Type B pancreatic cell (in vitro differentiated cells): ENCODE measurements around the gene LGSN. TPM values are rescaled to one million over a fixed set of nuclear protein-coding genes. Genes with fewer than 3 reads are reported as not detected.

Experiments used
- DNase-seq: peaks from one replicate; pipeline ENCODE4 v3.0.0; 2021; ENCODE audit warnings: mixed read lengths; ENCODE audit not compliant: unreplicated experiment; ENCODE audit errors: extremely low spot score
- H3K27ac Mint-ChIP-seq: 2 replicates; pipeline ENCODE4 v1.8.0; 2021; ENCODE audit warnings: mild to moderate bottlenecking, mixed read lengths
- H3K27me3 Mint-ChIP-seq: 2 replicates; pipeline ENCODE4 v1.8.0; 2021; ENCODE audit warnings: mixed read lengths
- H3K36me3 Mint-ChIP-seq: 2 replicates; pipeline ENCODE4 v1.8.0; 2021; ENCODE audit warnings: mixed read lengths
- H3K4me1 Mint-ChIP-seq: one replicate; pipeline ENCODE4 v1.8.0; 2021; ENCODE audit warnings: mixed read lengths; ENCODE audit not compliant: unreplicated experiment
- H3K4me3 Mint-ChIP-seq: 2 replicates; pipeline ENCODE4 v1.8.0; 2021; ENCODE audit warnings: mild to moderate bottlenecking, mixed read lengths
- H3K9me3 Mint-ChIP-seq: 2 replicates; pipeline ENCODE4 v1.8.0; 2021; ENCODE audit warnings: mixed read lengths
- CTCF ChIP-seq: fragments of 200-600 bp; sonication (generic); conservative IDR thresholded peaks from 2 replicates; pipeline ENCODE4 v1.5.0; 2021; ENCODE audit warnings: antibody characterized with exemption, mild to moderate bottlenecking
- total RNA-seq: library from RNA; stranded (reverse); gene quantifications from 2 replicates; pipeline ENCODE4 v1.2.1, GENCODE V29; 2021; ENCODE audit warnings: low replicate concordance

Gene LGSN
- total RNA-seq, 1 donor from 2014 or later, result not detected

DNA sequence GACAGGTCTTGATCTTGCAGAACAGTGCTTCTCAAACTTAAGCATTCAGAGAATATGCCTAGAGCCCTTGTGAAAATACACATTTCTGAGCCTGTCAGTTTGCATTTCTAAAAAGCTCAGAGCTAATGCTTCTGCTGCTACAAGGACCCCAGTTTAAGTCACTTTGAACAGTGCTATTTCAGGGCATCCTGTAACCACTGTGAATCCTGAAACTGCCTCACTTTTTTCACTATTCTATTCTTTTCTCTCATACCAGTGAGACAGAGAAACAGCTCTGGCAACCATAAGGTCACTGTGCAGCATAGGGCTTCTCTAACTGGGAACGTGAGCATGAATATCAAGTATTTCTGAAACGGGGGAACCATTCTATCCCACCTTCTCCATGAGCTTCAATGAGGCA lies 51.2 kb downstream of the LGSN start:
- DNase-seq, result no peak
- Mint-ChIP-seq H3K27ac (no peak overlapping the region), H3K4me3 (no peak overlapping the region), H3K36me3 (no peaks in the 10 kb centered on the region), H3K4me1 (no peaks in the 10 kb centered on the region), H3K9me3 (no peaks in the 10 kb centered on the region), H3K27me3 (peaks cover 2% of the 10 kb centered on the region)
- TF ChIP-seq CTCF, result no peak

DNA sequence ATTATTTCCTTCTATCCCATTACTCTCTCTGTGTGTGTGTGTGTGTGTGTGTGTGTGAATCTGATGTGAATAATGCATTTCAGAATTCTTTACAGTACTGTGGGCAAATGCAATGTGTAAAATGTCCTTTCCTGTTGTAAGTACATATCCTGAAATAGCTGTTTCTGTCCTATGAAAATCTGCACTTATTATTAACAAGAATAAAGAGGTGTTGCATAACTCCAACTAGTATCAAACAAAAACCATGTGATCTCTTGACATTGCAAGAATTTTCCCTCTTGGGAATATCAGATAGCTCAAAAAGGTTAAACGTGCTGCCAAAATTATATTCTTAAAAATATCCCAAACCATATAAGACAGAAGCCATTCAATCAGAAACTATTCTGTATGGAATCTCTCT lies 52.0 kb downstream of the LGSN start:
- Mint-ChIP-seq H3K4me3 (no peak overlapping the region), H3K27me3 (peaks cover 2% of the 10 kb centered on the region), H3K4me1 (no peaks in the 10 kb centered on the region), H3K36me3 (no peaks in the 10 kb centered on the region), H3K9me3 (no peaks in the 10 kb centered on the region), H3K27ac (no peak overlapping the region)
- no peak for DNase-seq
- no peak for TF ChIP-seq CTCF

DNA sequence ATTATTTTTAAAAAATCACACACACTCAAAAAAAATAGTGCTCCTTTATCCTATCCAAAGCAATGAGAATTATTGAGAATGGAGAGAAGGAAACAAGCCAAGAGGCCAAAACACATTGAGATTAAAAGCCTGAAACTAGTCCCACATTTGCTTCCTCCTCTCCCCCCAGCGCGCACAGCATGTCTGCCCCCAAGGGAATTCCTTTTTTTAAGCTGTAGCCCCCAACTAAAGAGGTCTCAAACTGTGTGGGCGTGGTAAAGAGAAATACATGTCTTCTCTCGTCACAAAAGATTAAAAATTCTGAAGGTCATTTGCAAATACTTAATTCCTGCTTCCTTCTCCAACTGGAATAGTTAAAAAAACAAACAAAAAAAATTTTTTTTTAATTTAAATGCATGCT lies 52.7 kb downstream of the LGSN start:
- H3K36me3 Mint-ChIP-seq, result no peaks in the 10 kb centered on the region
- H3K9me3 Mint-ChIP-seq, result no peaks in the 10 kb centered on the region
- DNase-seq, result no peak
- no peak overlapping the region for H3K4me3 Mint-ChIP-seq
- TF ChIP-seq CTCF, result no peak
- no peak overlapping the region for H3K27ac Mint-ChIP-seq
- H3K27me3 Mint-ChIP-seq, result no peaks in the 10 kb centered on the region
- no peaks in the 10 kb centered on the region for H3K4me1 Mint-ChIP-seq

DNA sequence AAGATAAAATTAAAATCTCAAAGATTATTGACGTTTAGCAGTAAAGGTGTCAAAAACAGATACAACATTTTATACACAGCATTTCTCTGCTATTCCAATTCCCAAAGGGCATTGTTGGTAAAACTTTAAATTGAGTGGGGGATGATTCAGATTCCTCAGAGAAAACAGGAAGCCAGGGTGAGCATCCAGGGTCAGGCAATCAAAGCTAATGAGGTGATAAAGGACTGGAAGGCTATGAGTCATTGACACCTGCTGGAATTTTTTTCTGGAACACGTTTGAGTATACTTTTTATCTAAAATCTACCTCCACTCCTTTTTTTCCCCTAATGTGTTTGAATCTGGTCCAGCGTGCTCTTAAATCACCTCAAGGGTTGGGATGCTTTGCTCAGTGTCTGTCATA lies 56.3 kb downstream of the LGSN start:
- DNase-seq, result no peak
- H3K36me3 Mint-ChIP-seq, result no peaks in the 10 kb centered on the region

GRCh38 chr6:63261820-63262219 lies 58.0 kb downstream of the LGSN start:
- DNase-seq, result no peak
- Mint-ChIP-seq H3K27ac (no peak overlapping the region), H3K27me3 (no peaks in the 10 kb centered on the region), H3K4me3 (no peak overlapping the region), H3K4me1 (no peaks in the 10 kb centered on the region), H3K36me3 (no peaks in the 10 kb centered on the region), H3K9me3 (no peaks in the 10 kb centered on the region)
- TF ChIP-seq CTCF, result no peak

More for the DNA sequence above, 56.3 kb downstream of the LGSN start:
- Mint-ChIP-seq H3K27ac (no peak overlapping the region), H3K9me3 (no peaks in the 10 kb centered on the region), H3K4me3 (no peak overlapping the region), H3K27me3 (no peaks in the 10 kb centered on the region), H3K4me1 (no peaks in the 10 kb centered on the region)
- TF ChIP-seq CTCF, result no peak

DNA sequence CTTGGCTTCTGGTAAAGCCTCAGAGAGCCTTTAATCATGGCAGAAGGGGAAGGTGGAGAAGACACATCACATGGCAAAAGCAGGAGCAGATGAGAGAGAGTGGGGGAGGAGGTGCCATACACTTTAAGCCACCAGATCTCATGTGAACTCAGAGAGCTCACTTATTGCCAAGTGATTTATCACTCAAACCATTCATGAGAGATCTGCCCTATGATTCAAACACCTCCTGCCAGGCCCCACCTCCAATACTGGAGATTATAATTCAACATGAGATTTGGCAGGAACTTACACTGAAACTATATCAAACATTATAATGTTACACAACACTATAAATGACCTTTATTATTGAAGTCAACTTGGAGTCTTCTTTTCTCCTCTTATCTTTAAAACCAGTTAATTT lies 60.6 kb downstream of the LGSN start:
- Mint-ChIP-seq H3K27me3 (no peaks in the 10 kb centered on the region), H3K4me3 (no peak overlapping the region)

More for the DNA sequence above, 60.6 kb downstream of the LGSN start:
- no peak for TF ChIP-seq CTCF
- H3K4me1 Mint-ChIP-seq, result no peaks in the 10 kb centered on the region
- H3K36me3 Mint-ChIP-seq, result no peaks in the 10 kb centered on the region
- DNase-seq, result no peak
- no peak overlapping the region for H3K27ac Mint-ChIP-seq
- no peaks in the 10 kb centered on the region for H3K9me3 Mint-ChIP-seq
